Glutamatergic neuron (in vitro differentiated cells): ENCODE measurements around the gene TOP3A. TPM values are rescaled to one million over a fixed set of nuclear protein-coding genes. Genes with fewer than 3 reads are reported as not detected.
A peak's percentile ranks its signal among the peaks of the same experiment; 100 is the strongest.

Experiments used
- DNase-seq: peaks from one replicate; pipeline ENCODE4 v3.0.0; 2022
- H3K27ac Mint-ChIP-seq: one replicate; pipeline ENCODE4 v1.8.0; 2020; ENCODE audit warnings: mild to moderate bottlenecking, mixed read lengths, inconsistent platforms; ENCODE audit not compliant: unreplicated experiment
- H3K27me3 Mint-ChIP-seq: one replicate; pipeline ENCODE4 v1.8.0; 2020; ENCODE audit warnings: mild to moderate bottlenecking, moderate library complexity, mixed read lengths, inconsistent platforms; ENCODE audit not compliant: unreplicated experiment
- H3K36me3 Mint-ChIP-seq: one replicate; pipeline ENCODE4 v1.8.0; 2020; ENCODE audit warnings: mild to moderate bottlenecking, mixed read lengths, inconsistent platforms; ENCODE audit not compliant: unreplicated experiment
- H3K4me1 Mint-ChIP-seq: one replicate; pipeline ENCODE4 v1.8.0; 2020; ENCODE audit warnings: mild to moderate bottlenecking, low read depth, mixed read lengths, inconsistent platforms; ENCODE audit not compliant: unreplicated experiment
- H3K4me3 Mint-ChIP-seq: one replicate; pipeline ENCODE4 v1.8.0; 2020; ENCODE audit warnings: mild to moderate bottlenecking, mixed read lengths, inconsistent platforms; ENCODE audit not compliant: unreplicated experiment
- H3K9me3 Mint-ChIP-seq: one replicate; pipeline ENCODE4 v1.8.0; 2020; ENCODE audit warnings: mild to moderate bottlenecking, moderate library complexity, mixed read lengths, inconsistent platforms; ENCODE audit not compliant: unreplicated experiment
- CTCF ChIP-seq: fragments of 200-600 bp; sonication (generic); IDR thresholded peaks from one replicate; pipeline ENCODE4 v1.5.0; 2021; ENCODE audit not compliant: partially characterized antibody, unreplicated experiment
- total RNA-seq: library from RNA; stranded (reverse); fragmentation: NEBNext Ultra II Directional; extraction: Animal tissue kit (Norgen Biotek cat#: 25700); gene quantifications from one replicate; pipeline ENCODE4 v1.2.1, GENCODE V29; 2021; ENCODE audit not compliant: unreplicated experiment

TOP3A gene
- total RNA-seq, 1 donor from 2014 or later, result 58.6 TPM

GRCh38 chr17:18257268-18257981 is 57.4 kb downstream of the TOP3A start:
- Mint-ChIP-seq H3K27ac (peak overlapping the region; percentile 95), H3K4me3 (peak overlapping the region; percentile 98), H3K27me3 (peaks cover 3% of the 10 kb centered on the region), H3K9me3 (no peaks in the 10 kb centered on the region), H3K36me3 (no peaks in the 10 kb centered on the region), H3K4me1 (no peaks in the 10 kb centered on the region)
- no peak for TF ChIP-seq CTCF
- peak; percentile 70 for DNase-seq

GRCh38 chr17:18256776-18257175 is 58.0 kb downstream of the TOP3A start:
- DNase-seq, result no peak
- Mint-ChIP-seq H3K27me3 (peaks cover 3% of the 10 kb centered on the region), H3K4me3 (peak overlapping the region; percentile 98), H3K36me3 (no peaks in the 10 kb centered on the region), H3K4me1 (no peaks in the 10 kb centered on the region), H3K27ac (no peak overlapping the region), H3K9me3 (no peaks in the 10 kb centered on the region)
- TF ChIP-seq CTCF, result no peak

- Mint-ChIP-seq H3K27ac (no peak overlapping the region), H3K4me3 (no peak overlapping the region)
These were observed 58.4 kb downstream of the TOP3A start for GRCh38 chr17:18256351-18256750.

GRCh38 chr17:18254888-18255649 is 59.7 kb downstream of the TOP3A start:
- no peaks in the 10 kb centered on the region for H3K36me3 Mint-ChIP-seq
- H3K4me3 Mint-ChIP-seq, result no peak overlapping the region
- peaks cover 6% of the 10 kb centered on the region for H3K27me3 Mint-ChIP-seq
- H3K27ac Mint-ChIP-seq, result no peak overlapping the region
- TF ChIP-seq CTCF, result no peak
- peaks cover 3% of the 10 kb centered on the region for H3K4me1 Mint-ChIP-seq
- peaks cover 2% of the 10 kb centered on the region for H3K9me3 Mint-ChIP-seq
- no peak for DNase-seq

More at GRCh38 chr17:18256351-18256750, 58.4 kb downstream of the TOP3A start:
- Mint-ChIP-seq H3K9me3 (peaks cover 2% of the 10 kb centered on the region), H3K36me3 (no peaks in the 10 kb centered on the region), H3K27me3 (peaks cover 3% of the 10 kb centered on the region), H3K4me1 (peaks cover 1% of the 10 kb centered on the region)
- DNase-seq, result no peak
- no peak for TF ChIP-seq CTCF
